ENCODE data around the gene RSAD2. TPM values are rescaled to one million over a fixed set of nuclear protein-coding genes. Genes with fewer than 3 reads are reported as not detected.

The RSAD2 gene
- total and polyA plus RNA-seq, 2 donors (not counting 3 experiments of a cell fraction or from before 2014, with no cell fraction given): 0.03 to 0.18 TPM

DNA sequence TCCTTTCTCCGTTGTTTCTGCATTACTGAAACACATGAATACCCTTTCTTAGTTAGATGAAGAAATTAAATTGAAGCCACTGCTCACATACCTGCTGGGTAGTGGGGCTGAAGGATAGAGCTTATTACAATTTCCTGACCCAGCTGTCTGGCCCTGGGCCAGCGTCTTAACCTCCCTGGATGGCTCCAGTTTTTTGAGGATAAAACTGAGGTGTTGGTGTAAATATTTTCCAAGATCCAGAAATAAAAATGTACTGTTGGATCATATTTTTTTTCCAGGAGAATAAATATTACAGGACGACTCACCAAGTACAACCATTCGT is 43.1 kb downstream of the RSAD2 start:
- POLR2A ChIA-PET: no interaction called here
- Histone ChIP-seq H3K4me2 (ENCODE audit: insufficient read depth, low read length) (no peak overlapping the region), H3K4me1 (ENCODE audit: control insufficient read depth, extremely low read depth, insufficient read depth, low read length) (no peaks in the 10 kb centered on the region), H2AFZ (ENCODE audit: low read depth, low read length) (no peak overlapping the region), H3K9me1 (replicated peaks; ENCODE audit: control insufficient read depth, extremely low read depth, insufficient read depth, low read length) (no peaks in the 10 kb centered on the region), H3K27me3 (ENCODE audit: control insufficient read depth in 2 of 2, insufficient read depth in 2 of 2, low read length in 2 of 2) (peaks cover 0 to 2% of the 10 kb centered on the region in 2 experiments), H3K36me3 (ENCODE audit: control insufficient read depth in 2 of 2, extremely low read depth in 1 of 2, insufficient read depth in 2 of 2, low read length in 2 of 2) (no peaks in the 10 kb centered on the region), H4K20me1 (replicated peaks; ENCODE audit: control insufficient read depth, extremely low read depth, insufficient read depth, low read length) (no peaks in the 10 kb centered on the region), H3K9me3 (replicated peaks; ENCODE audit: control insufficient read depth, insufficient read depth, low read length) (no peaks in the 10 kb centered on the region), H3K4me3 (replicated peaks in 1 of 3; ENCODE audit: insufficient read depth in 1 of 3, low read depth in 1 of 3, low read length in 3 of 3) (no peak overlapping the region), H3K79me2 (ENCODE audit: control insufficient read depth, insufficient read depth, low read length) (no peaks in the 10 kb centered on the region), H3K27ac (ENCODE audit: insufficient read depth, low read depth, low read length) (no peak overlapping the region), H3K9ac (replicated peaks; ENCODE audit: extremely low read depth, insufficient read depth, low read length) (no peak overlapping the region)
- CTCF ChIA-PET: interaction anchor here (1.2 to 1.7 kb wide), 5 partner anchors 23 to 123 kb away, joined by 3 to 6 read pairs (median 4); no protein-coding TSS in a partner anchor
- TF ChIP-seq JUN (IDR thresholded peaks at IDR 0.05; ENCODE audit: borderline replicate concordance, insufficient read depth, insufficient read length, low read depth): no peak
- FAIRE-seq (no peak), DNase-seq (ENCODE audit: low read depth, low spot score) (no peak)
- intact Hi-C loops (cut with micrococcal nuclease): no loop called here
- dilution Hi-C loops (cut with MboI; ENCODE audit: extremely low pct_ligation_motif_present, low sequenced_read_pairs): no loop called here
- no TSS peak for BruUV-seq (replicated peaks)

DNA sequence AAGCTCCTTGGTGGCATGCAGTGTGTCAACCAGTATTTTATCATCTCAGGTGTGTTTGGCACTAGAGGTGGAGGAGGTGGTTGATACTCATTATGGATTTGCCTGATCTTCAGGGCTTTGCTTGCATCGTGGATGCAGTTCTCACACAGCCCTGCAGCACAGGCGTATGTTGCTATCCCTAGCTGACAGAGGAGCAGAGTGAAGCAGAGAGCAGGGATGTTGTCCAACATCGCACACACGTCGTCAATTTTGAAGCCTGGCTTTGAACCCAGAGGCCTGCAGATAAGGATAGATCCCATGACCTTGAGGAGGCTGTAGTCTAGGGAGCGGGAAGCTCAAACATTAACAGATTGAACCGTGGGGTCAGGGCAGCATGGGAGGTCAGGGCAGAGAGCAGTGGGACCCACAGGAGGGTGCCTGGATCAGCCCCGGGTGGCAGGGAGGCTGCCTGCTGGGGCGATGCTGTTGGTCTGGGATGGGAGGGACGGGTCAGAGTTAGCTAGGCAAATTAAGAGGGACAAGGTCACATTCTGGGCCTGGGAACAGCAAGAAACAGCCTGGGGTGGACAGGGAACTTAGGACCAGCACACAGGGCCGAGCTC is 43.8 kb downstream of the RSAD2 start:
- H3K4me1 ChIP-seq (ENCODE audit: control insufficient read depth, extremely low read depth, insufficient read depth, low read length): no peaks in the 10 kb centered on the region

More for the DNA sequence above, 43.8 kb downstream of the RSAD2 start:
- BruUV-seq (replicated peaks): no TSS peak
- H3K9me3 ChIP-seq (replicated peaks; ENCODE audit: control insufficient read depth, insufficient read depth, low read length): no peaks in the 10 kb centered on the region
- H3K4me3 ChIP-seq (replicated peaks in 1 of 3; ENCODE audit: insufficient read depth in 1 of 3, low read depth in 1 of 3, low read length in 3 of 3): no peak overlapping the region
- no peaks in the 10 kb centered on the region for H4K20me1 ChIP-seq (replicated peaks; ENCODE audit: control insufficient read depth, extremely low read depth, insufficient read depth, low read length)
- TF ChIP-seq JUN (IDR thresholded peaks at IDR 0.05; ENCODE audit: borderline replicate concordance, insufficient read depth, insufficient read length, low read depth): no peak
- TF ChIP-seq, protein P1, sequence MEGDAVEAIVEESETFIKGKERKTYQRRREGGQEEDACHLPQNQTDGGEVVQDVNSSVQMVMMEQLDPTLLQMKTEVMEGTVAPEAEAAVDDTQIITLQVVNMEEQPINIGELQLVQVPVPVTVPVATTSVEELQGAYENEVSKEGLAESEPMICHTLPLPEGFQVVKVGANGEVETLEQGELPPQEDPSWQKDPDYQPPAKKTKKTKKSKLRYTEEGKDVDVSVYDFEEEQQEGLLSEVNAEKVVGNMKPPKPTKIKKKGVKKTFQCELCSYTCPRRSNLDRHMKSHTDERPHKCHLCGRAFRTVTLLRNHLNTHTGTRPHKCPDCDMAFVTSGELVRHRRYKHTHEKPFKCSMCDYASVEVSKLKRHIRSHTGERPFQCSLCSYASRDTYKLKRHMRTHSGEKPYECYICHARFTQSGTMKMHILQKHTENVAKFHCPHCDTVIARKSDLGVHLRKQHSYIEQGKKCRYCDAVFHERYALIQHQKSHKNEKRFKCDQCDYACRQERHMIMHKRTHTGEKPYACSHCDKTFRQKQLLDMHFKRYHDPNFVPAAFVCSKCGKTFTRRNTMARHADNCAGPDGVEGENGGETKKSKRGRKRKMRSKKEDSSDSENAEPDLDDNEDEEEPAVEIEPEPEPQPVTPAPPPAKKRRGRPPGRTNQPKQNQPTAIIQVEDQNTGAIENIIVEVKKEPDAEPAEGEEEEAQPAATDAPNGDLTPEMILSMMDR (IDR thresholded peaks at IDR 0.05; ENCODE audit: extremely low read depth in 1 of 2, insufficient read depth in 1 of 2, low read depth in 1 of 2, low read length in 2 of 2): no peak
- TF ChIP-seq, protein P2, sequence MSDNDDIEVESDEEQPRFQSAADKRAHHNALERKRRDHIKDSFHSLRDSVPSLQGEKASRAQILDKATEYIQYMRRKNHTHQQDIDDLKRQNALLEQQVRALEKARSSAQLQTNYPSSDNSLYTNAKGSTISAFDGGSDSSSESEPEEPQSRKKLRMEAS (IDR thresholded peaks at IDR 0.05; ENCODE audit: insufficient read depth, insufficient read length): no peak
- H3K4me2 ChIP-seq (ENCODE audit: insufficient read depth, low read length): no peak overlapping the region
- H3K79me2 ChIP-seq (ENCODE audit: control insufficient read depth, insufficient read depth, low read length): no peaks in the 10 kb centered on the region
- no peaks in the 10 kb centered on the region for H3K9me1 ChIP-seq (replicated peaks; ENCODE audit: control insufficient read depth, extremely low read depth, insufficient read depth, low read length)
- FAIRE-seq: no peak
- ChIA-PET CTCF (interaction anchor here (1.2 to 1.7 kb wide), 3 partner anchors 24 to 121 kb away, joined by 3 to 6 read pairs (median 5); no protein-coding TSS in a partner anchor), POLR2A (no interaction called here)
- no peak overlapping the region for H2AFZ ChIP-seq (ENCODE audit: low read depth, low read length)
- peaks cover 0 to 2% of the 10 kb centered on the region in 2 experiments for H3K27me3 ChIP-seq (ENCODE audit: control insufficient read depth in 2 of 2, insufficient read depth in 2 of 2, low read length in 2 of 2)
- no peak overlapping the region for H3K27ac ChIP-seq (ENCODE audit: insufficient read depth, low read depth, low read length)
- dilution Hi-C loops (cut with MboI; ENCODE audit: extremely low pct_ligation_motif_present, low sequenced_read_pairs): no loop called here
- intact Hi-C loops (cut with micrococcal nuclease): no loop called here
- H3K36me3 ChIP-seq (ENCODE audit: control insufficient read depth in 2 of 2, extremely low read depth in 1 of 2, insufficient read depth in 2 of 2, low read length in 2 of 2): no peaks in the 10 kb centered on the region
- DNase-seq (ENCODE audit: low read depth, low spot score): no peak
- H3K9ac ChIP-seq (replicated peaks; ENCODE audit: extremely low read depth, insufficient read depth, low read length): no peak overlapping the region
